ENCODE measurements around the gene MRPL12. TPM values are rescaled to one million over a fixed set of nuclear protein-coding genes. Genes with fewer than 3 reads are reported as not detected.
A peak's percentile ranks its signal among the peaks of the same experiment; 100 is the strongest.

Gene MRPL12
- total and polyA plus RNA-seq, 9 of the 15 experiments (the other 6 are each of a cell fraction or from before 2014, with no cell fraction given) = 0.94 to 338 (median 100) TPM

- TF ChIP-seq ARID4B (CRISPR knock-in tag; IDR thresholded peaks at IDR 0.05) (peak; percentile 94; the same call in 1 of the 2 replicates), ZNF143 (CRISPR knock-in tag; IDR thresholded peaks at IDR 0.05) (peak; percentile 81), CSDE1 (IDR thresholded peaks at IDR 0.05) (no peak), XRCC3 (IDR thresholded peaks at IDR 0.05) (no peak), ZEB2 (IDR thresholded peaks at IDR 0.05) (no peak), NUFIP1 (IDR thresholded peaks at IDR 0.05; ENCODE audit: partially characterized antibody) (no peak), POLR2B (IDR thresholded peaks at IDR 0.05; ENCODE audit: low read depth, partially characterized antibody) (peak; percentile 88), CTCF (IDR thresholded peaks at IDR 0.05 in 2 of 3, conservative IDR thresholded peaks at IDR 0.05 in 1 of 3; ENCODE audit: insufficient read depth in 2 of 3, low read depth in 1 of 3, low read length in 3 of 3) (peak in 1 of 3 experiments; percentile 14; a peak in 1 of 6 replicates), GTF2E2 (tag; IDR thresholded peaks at IDR 0.05) (peak; percentile 44; the same call in 1 of the 2 replicates), KLF10 (CRISPR knock-in tag; IDR thresholded peaks at IDR 0.05) (no peak), ZNF668 (CRISPR knock-in tag; IDR thresholded peaks at IDR 0.05) (no peak), HDAC3 (IDR thresholded peaks at IDR 0.05; ENCODE audit: borderline replicate concordance, partially characterized antibody) (no peak), TEAD4 (IDR thresholded peaks at IDR 0.05; ENCODE audit: low read length) (no peak), TEAD4 (CRISPR knock-in tag; IDR thresholded peaks at IDR 0.05; ENCODE audit: borderline replicate concordance) (no peak), ZNF551 (CRISPR knock-in tag; IDR thresholded peaks at IDR 0.05) (no peak), SMARCB1 (IDR thresholded peaks at IDR 0.05; ENCODE audit: insufficient read length, low read depth) (no peak), ZBTB33 (CRISPR knock-in tag; IDR thresholded peaks at IDR 0.05) (peak; percentile 74), KDM4B (IDR thresholded peaks at IDR 0.05; ENCODE audit: borderline replicate concordance in 2 of 2, low read depth in 1 of 2) (peak in 1 of 2 experiments; percentile 82; a peak in 1 of 4 replicates)
Measured at GRCh38 chr17:81702934-81703746, at the start of gene MRPL12 (continued).
